CD14-positive monocyte (primary cell): ENCODE data around the gene SNAP25. TPM values are rescaled to one million over a fixed set of nuclear protein-coding genes. Genes with fewer than 3 reads are reported as not detected.
A peak's percentile ranks its signal among the peaks of the same experiment; 100 is the strongest.

Source experiments
- DNase-seq, 3 donors: peaks; one replicate each; pipeline ENCODE4 v3.0.0-alpha.2; 2011 to 2022
- H2AFZ ChIP-seq: 2 replicates; pipeline ENCODE4 v1.6.0; 2012; ENCODE audit warnings: mild to moderate bottlenecking, low read depth, low read length, inconsistent platforms; ENCODE audit not compliant: insufficient read depth, poor library complexity, severe bottlenecking
- H3K27ac ChIP-seq, 2 donors: 1 replicate in 1 of 2; 2 replicates in 1 of 2; pipeline ENCODE4 v1.5.1; 2012 to 2013; ENCODE audit warnings: low read length in 2 of 2, control low read depth in 1 of 2, inconsistent platforms in 1 of 2, low read depth in 1 of 2, mild to moderate bottlenecking in 1 of 2
- H3K27me3 ChIP-seq, 2 donors: one replicate each; pipeline versions ENCODE4 v1.6.0 to v1.6.1; 2011 to 2013; ENCODE audit warnings: low read length in 2 of 2; ENCODE audit not compliant: control insufficient read depth in 2 of 2, insufficient read depth in 2 of 2
- H3K36me3 ChIP-seq, 2 donors: replicated peaks in 1 of 2; 1 replicate in 1 of 2; 2 replicates in 1 of 2; pipeline versions ENCODE4 v1.5.1 to v1.6.1; 2012 to 2013; ENCODE audit warnings: low read length in 2 of 2, control low read depth in 1 of 2, inconsistent platforms in 1 of 2, mild to moderate bottlenecking in 1 of 2; ENCODE audit not compliant: insufficient read depth in 2 of 2, control insufficient read depth in 1 of 2
- H3K4me1 ChIP-seq, 2 donors: 1 replicate in 1 of 2; 2 replicates in 1 of 2; pipeline versions ENCODE4 v1.5.1 to v1.6.1; 2012 to 2013; ENCODE audit warnings: low read length in 2 of 2, control low read depth in 1 of 2, inconsistent platforms in 1 of 2, mild to moderate bottlenecking in 1 of 2, moderate library complexity in 1 of 2; ENCODE audit not compliant: insufficient read depth in 2 of 2, control insufficient read depth in 1 of 2
- H3K4me2 ChIP-seq: replicated peaks from 2 replicates; pipeline ENCODE3; 2012; ENCODE audit warnings: low read length, moderate library complexity, mild to moderate bottlenecking; ENCODE audit not compliant: poor library complexity, severe bottlenecking; ENCODE audit errors: extremely low read depth
- H3K4me3 ChIP-seq, 3 experiments: fragments of 200-600 bp in 1 of 3; sonication (generic) in 1 of 3; replicated peaks in 1 of 3; 1 replicate in 2 of 3; 2 replicates in 1 of 3; pipeline ENCODE4 v1.5.1; 2011 to 2013; ENCODE audit warnings: low read length in 3 of 3, mild to moderate bottlenecking in 3 of 3, control low read depth in 2 of 3, low read depth in 2 of 3, inconsistent platforms in 1 of 3, moderate library complexity in 1 of 3
- H3K79me2 ChIP-seq: 2 replicates; pipeline ENCODE4 v1.6.0; 2012; ENCODE audit warnings: mild to moderate bottlenecking, control low read depth, inconsistent platforms, low read length, moderate library complexity; ENCODE audit not compliant: insufficient read depth
- H3K9ac ChIP-seq: 2 replicates; pipeline ENCODE4 v1.6.0; 2017; ENCODE audit warnings: low read length, mild to moderate bottlenecking; ENCODE audit not compliant: insufficient read depth, poor library complexity, severe bottlenecking
- H3K9me3 ChIP-seq, 2 donors: replicated peaks in 1 of 2; 1 replicate in 1 of 2; 2 replicates in 1 of 2; pipeline versions ENCODE4 v1.5.1 to v1.6.1; 2012 to 2013; ENCODE audit warnings: low read length in 2 of 2, control low read depth in 1 of 2; ENCODE audit not compliant: control insufficient read depth in 1 of 2, insufficient read depth in 1 of 2
- H4K20me1 ChIP-seq: 2 replicates; pipeline ENCODE4 v1.6.0; 2012; ENCODE audit warnings: mild to moderate bottlenecking, low read length, control low read depth, moderate library complexity; ENCODE audit not compliant: insufficient read depth
- H3K27ac Mint-ChIP-seq, 7 donors: one replicate each; pipeline ENCODE4 v1.8.0; 2020; ENCODE audit warnings: mild to moderate bottlenecking in 7 of 7, mixed read lengths in 7 of 7, moderate library complexity in 6 of 7, inconsistent platforms in 2 of 7
- H3K27me3 Mint-ChIP-seq, 3 donors: one replicate each; pipeline ENCODE4 v1.8.0; 2021 to 2022; ENCODE audit warnings: low read depth in 3 of 3, mild to moderate bottlenecking in 3 of 3, mixed read lengths in 3 of 3, moderate library complexity in 3 of 3, inconsistent platforms in 1 of 3
- H3K36me3 Mint-ChIP-seq, 2 donors: one replicate each; pipeline ENCODE4 v1.8.0; 2020; ENCODE audit warnings: mixed read lengths in 2 of 2, inconsistent platforms in 1 of 2, mild to moderate bottlenecking in 1 of 2
- H3K4me1 Mint-ChIP-seq: one replicate; pipeline ENCODE4 v1.8.0; 2020; ENCODE audit warnings: mild to moderate bottlenecking, mixed read lengths
- H3K4me3 Mint-ChIP-seq, 2 donors: one replicate each; pipeline ENCODE4 v1.8.0; 2020; ENCODE audit warnings: mild to moderate bottlenecking in 2 of 2, mixed read lengths in 2 of 2, moderate library complexity in 1 of 2
- H3K9me3 Mint-ChIP-seq, 7 donors: one replicate each; pipeline ENCODE4 v1.8.0; 2020 to 2022; ENCODE audit warnings: mixed read lengths in 7 of 7, mild to moderate bottlenecking in 6 of 7, moderate library complexity in 6 of 7, inconsistent platforms in 2 of 7
- WGBS: methylation state at CpG from one replicate; pipeline ENCODE4 v1.1.5; 2013; ENCODE audit warnings: missing lambda C conversion rate; ENCODE audit not compliant: insufficient coverage; 5-methylcytosine and 5-hydroxymethylcytosine counted together
- intact Hi-C, 2 donors: fragments of 100-400 bp; cut with micrococcal nuclease; formaldehyde crosslinking; loops; one replicate each; pipeline versions ENCODE4 v1.15.0 to v1.15.1; 2023
- polyA plus RNA-seq, 3 donors: library from polyadenylated mRNA; depleted of rRNA in 1 of 3; unstranded in 2 of 3; stranded (reverse) in 1 of 3; fragments of 300-500 nt in 2 of 3; fragments of >200 nt in 1 of 3; fragmentation: Illumina TruSeq in 2 of 3; gene quantifications; 1 replicate in 2 of 3; 2 replicates in 1 of 3; pipeline ENCODE4 v1.2.3, GENCODE V29; 2012 to 2021
- TF ChIP-seq, protein P1 (sequence below): fragments of 200-600 bp; IDR thresholded peaks from one replicate; pipeline ENCODE4 v1.8.0; 2022; ENCODE audit warnings: antibody characterized with exemption, mild to moderate bottlenecking

Gene SNAP25
- polyA plus RNA-seq, 3 donors, result not detected

DNA sequence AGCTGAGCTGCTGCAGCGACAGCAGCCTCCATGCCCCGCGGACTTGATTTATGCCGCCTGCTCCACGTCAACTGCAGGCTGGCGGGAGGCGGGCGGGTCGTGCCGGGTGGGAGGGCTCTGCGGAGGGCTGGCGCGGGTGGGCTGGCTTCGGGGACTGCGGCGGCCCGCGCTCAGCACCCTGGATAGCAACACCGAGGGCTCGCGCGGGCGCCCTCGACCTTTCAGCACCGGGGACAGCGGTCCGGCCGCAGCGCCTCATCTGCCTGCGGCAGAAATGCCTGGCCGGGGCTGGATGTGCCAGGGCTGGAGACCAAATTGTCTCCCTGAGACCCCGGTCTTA is 792 bp downstream of the SNAP25 start:
- H3K27me3 Mint-ChIP-seq, result peaks cover 39 to 45% (median 42%) of the 10 kb centered on the region in 3 donors

DNA sequence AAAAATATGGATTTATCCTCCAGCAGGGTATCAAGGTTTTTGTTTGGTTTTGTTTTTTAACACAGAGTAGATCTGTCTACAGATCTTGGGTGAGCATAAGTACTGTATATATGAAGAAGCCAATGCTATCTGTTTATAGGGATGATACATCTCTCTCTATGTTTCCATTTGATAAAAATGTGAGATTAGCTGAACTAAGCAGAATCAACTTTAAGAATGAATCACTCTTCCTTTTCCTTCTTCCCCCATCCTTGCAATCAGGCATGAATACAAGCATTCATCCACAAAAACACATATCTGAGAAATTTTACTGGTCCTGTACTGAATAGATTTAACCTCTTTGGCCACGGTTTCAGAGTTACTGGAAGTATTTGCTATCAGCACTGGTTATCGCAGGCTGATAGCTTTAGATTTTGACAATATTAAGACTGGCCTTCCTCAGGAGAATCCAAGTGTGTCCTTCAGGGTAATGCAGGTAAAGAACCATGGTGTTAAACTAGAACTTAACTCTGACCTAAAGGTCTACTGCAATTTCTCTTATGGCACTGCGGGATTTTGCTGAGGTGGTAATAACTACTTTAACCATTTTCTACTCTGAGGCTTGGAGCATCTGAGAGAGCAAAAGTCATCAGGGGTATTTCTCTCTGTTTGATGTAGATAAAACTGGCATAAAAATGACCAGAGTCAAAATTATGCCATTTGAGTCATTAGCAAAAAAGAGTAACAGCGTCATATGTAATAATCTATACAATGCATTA is 1.5 kb downstream of the SNAP25 start:
- Mint-ChIP-seq H3K4me3 (no peak overlapping the region), H3K9me3 (peaks cover 5 to 15% (median 13%) of the 10 kb centered on the region in 7 donors), H3K27me3 (peaks cover 39 to 45% (median 39%) of the 10 kb centered on the region in 3 donors), H3K4me1 (peaks cover 11% of the 10 kb centered on the region), H3K27ac (no peak overlapping the region), H3K36me3 (peaks cover 4 to 7% of the 10 kb centered on the region in 2 donors)
- intact Hi-C loops, result loop anchor here in 1 of 2 donors (10.0 kb wide), 1 partner anchor 245 kb away; no protein-coding TSS in a partner anchor
- no peak for DNase-seq
- no peak overlapping the region for H3K27ac ChIP-seq
- H3K9ac ChIP-seq, result no peak overlapping the region
- H3K4me1 ChIP-seq, result peaks cover 4 to 7% of the 10 kb centered on the region in 2 donors
- no peaks in the 10 kb centered on the region for H4K20me1 ChIP-seq
- 81% methylated on average over 2 of the region's 4 CpGs for WGBS
- H3K36me3 ChIP-seq, result no peaks in the 10 kb centered on the region
- H3K4me2 ChIP-seq, result no peak overlapping the region
- no peak overlapping the region for H3K4me3 ChIP-seq
- no peak overlapping the region for H2AFZ ChIP-seq
- peaks cover 36 to 42% of the 10 kb centered on the region in 2 donors for H3K27me3 ChIP-seq
- peaks cover 0 to 11% of the 10 kb centered on the region in 2 donors for H3K9me3 ChIP-seq
- TF ChIP-seq, protein P1, sequence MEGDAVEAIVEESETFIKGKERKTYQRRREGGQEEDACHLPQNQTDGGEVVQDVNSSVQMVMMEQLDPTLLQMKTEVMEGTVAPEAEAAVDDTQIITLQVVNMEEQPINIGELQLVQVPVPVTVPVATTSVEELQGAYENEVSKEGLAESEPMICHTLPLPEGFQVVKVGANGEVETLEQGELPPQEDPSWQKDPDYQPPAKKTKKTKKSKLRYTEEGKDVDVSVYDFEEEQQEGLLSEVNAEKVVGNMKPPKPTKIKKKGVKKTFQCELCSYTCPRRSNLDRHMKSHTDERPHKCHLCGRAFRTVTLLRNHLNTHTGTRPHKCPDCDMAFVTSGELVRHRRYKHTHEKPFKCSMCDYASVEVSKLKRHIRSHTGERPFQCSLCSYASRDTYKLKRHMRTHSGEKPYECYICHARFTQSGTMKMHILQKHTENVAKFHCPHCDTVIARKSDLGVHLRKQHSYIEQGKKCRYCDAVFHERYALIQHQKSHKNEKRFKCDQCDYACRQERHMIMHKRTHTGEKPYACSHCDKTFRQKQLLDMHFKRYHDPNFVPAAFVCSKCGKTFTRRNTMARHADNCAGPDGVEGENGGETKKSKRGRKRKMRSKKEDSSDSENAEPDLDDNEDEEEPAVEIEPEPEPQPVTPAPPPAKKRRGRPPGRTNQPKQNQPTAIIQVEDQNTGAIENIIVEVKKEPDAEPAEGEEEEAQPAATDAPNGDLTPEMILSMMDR, result no peak
- no peaks in the 10 kb centered on the region for H3K79me2 ChIP-seq

More for the DNA sequence above, 792 bp downstream of the SNAP25 start:
- H3K9me3 ChIP-seq, result peaks cover 0 to 11% of the 10 kb centered on the region in 2 donors
- H3K27me3 ChIP-seq, result peaks cover 36 to 44% of the 10 kb centered on the region in 2 donors
- no peak overlapping the region for H2AFZ ChIP-seq
- peaks cover 4 to 7% of the 10 kb centered on the region in 2 donors for H3K4me1 ChIP-seq
- TF ChIP-seq, protein P1, result no peak
- DNase-seq, result peak; percentile 30 to 42 (median 34)
- H3K9ac ChIP-seq, result no peak overlapping the region
- Mint-ChIP-seq H3K27ac (no peak overlapping the region), H3K4me1 (peaks cover 11% of the 10 kb centered on the region), H3K36me3 (peaks cover 4 to 7% of the 10 kb centered on the region in 2 donors), H3K4me3 (peak overlapping the region in 1 of 2 donors; percentile 84), H3K9me3 (peaks cover 5 to 15% (median 13%) of the 10 kb centered on the region in 7 donors)
- H3K4me2 ChIP-seq, result peak overlapping the region; percentile 49
- H3K79me2 ChIP-seq, result no peaks in the 10 kb centered on the region
- H3K36me3 ChIP-seq, result no peaks in the 10 kb centered on the region
- H4K20me1 ChIP-seq, result no peaks in the 10 kb centered on the region
- under 1% methylated on average over 27 of the region's 32 CpGs for WGBS
- no peak overlapping the region for H3K27ac ChIP-seq
- intact Hi-C loops, result loop anchor here in 1 of 2 donors (10.0 kb wide), 1 partner anchor 245 kb away; no protein-coding TSS in a partner anchor
- H3K4me3 ChIP-seq, result peak overlapping the region in 1 of 3 experiments; percentile 59
